Measurements from ENCODE around the gene DDX39B. TPM values are rescaled to one million over a fixed set of nuclear protein-coding genes. Genes with fewer than 3 reads are reported as not detected.
A peak's percentile ranks its signal among the peaks of the same experiment; 100 is the strongest.

DDX39B gene
- total RNA-seq, 6 experiments from 2014 or later: 85.2 to 145 (median 102) TPM

DNA sequence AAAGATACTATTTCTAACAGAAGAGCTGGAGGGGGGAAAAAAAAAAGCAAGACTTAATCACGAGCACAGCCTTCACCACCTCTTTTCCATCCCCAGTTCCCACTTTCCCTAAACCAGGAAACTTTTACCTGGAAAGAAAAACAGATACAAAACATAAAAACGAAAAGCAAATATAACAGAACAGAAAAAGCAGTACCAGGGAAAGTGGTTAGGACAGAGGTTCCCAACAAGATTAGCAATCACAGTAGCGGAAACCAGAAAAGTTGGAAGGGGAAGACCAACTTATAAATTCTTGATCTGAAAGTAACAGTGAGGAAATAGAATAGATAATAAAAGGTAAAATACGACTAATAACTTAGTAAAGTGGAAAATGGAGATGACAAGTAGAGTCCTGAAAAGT lies 1.2 kb downstream of the DDX39B start:
- H3K9me3 ChIP-seq: no peaks in the 10 kb centered on the region
- peaks cover 4 to 46% (median 19%) of the 10 kb centered on the region in 4 donors for H3K36me3 ChIP-seq
- intact Hi-C loops (cut with DNase I): no loop called here
- H3K27ac ChIP-seq: peak overlapping the region; percentile 88 to 98 (median 97)
- H3K4me3 ChIP-seq: peak overlapping the region; percentile 56 to 78 (median 78)
- no peaks in the 10 kb centered on the region for H3K27me3 ChIP-seq
- peaks cover 0 to 29% (median 13%) of the 10 kb centered on the region in 4 donors for H3K4me1 ChIP-seq
- 13% methylated on average over 4 of the region's 4 CpGs for WGBS (ENCODE audit: insufficient coverage, low coverage, low lambda C conversion rate, missing lambda C conversion rate)
- DNase-seq (no peak), ATAC-seq (no peak)
- TF ChIP-seq POLR2A (IDR thresholded peaks at IDR 0.05): no peak
- TF ChIP-seq CTCF (IDR thresholded peaks at IDR 0.05): no peak

DNA sequence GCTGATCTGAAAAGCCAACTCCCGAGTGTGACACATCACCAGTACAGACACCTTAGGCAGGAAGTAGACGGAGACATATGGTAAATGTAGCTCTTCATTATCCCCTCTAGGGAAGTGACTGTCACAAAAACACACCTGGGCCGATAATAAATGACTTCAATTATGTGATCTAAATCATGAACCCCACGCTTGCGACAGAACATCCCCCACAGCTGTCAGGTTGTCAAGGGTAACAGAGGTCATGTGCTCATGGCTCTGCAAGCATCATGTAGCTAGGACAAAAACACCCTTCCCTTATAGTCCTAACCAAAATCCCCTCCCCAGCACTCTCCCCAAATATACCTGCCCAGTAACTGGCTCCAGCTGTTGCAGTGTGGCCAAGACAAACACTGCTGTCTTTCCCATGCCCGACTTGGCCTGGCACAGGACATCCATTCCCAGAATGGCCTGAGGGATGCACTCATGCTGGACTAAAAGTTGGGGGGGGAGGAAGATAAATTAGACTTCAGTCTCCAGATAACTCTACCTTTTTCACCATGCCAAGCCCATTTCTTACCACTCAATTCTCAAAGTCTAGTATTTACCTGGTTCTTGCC lies 2.9 kb downstream of the DDX39B start:
- Histone ChIP-seq H3K27ac (peak overlapping the region in 1 of 3 donors; percentile 16), H3K9me3 (no peaks in the 10 kb centered on the region), H3K27me3 (no peaks in the 10 kb centered on the region), H3K4me1 (peaks cover 0 to 29% (median 13%) of the 10 kb centered on the region in 4 donors), H3K36me3 (peaks cover 11 to 64% (median 32%) of the 10 kb centered on the region in 4 donors), H3K4me3 (no peak overlapping the region)
- peak in 3 of 4 donors; percentile 19 to 39 (median 23) for ATAC-seq
- peak in 2 of 3 donors; percentile 68 to 72 for DNase-seq
- WGBS (ENCODE audit: insufficient coverage, low coverage, low lambda C conversion rate, missing lambda C conversion rate): 41% methylated on average over 3 of the region's 6 CpGs
- TF ChIP-seq POLR2A (IDR thresholded peaks at IDR 0.05) (no peak), CTCF (IDR thresholded peaks at IDR 0.05) (no peak)
- intact Hi-C loops (cut with DNase I): no loop called here

DNA sequence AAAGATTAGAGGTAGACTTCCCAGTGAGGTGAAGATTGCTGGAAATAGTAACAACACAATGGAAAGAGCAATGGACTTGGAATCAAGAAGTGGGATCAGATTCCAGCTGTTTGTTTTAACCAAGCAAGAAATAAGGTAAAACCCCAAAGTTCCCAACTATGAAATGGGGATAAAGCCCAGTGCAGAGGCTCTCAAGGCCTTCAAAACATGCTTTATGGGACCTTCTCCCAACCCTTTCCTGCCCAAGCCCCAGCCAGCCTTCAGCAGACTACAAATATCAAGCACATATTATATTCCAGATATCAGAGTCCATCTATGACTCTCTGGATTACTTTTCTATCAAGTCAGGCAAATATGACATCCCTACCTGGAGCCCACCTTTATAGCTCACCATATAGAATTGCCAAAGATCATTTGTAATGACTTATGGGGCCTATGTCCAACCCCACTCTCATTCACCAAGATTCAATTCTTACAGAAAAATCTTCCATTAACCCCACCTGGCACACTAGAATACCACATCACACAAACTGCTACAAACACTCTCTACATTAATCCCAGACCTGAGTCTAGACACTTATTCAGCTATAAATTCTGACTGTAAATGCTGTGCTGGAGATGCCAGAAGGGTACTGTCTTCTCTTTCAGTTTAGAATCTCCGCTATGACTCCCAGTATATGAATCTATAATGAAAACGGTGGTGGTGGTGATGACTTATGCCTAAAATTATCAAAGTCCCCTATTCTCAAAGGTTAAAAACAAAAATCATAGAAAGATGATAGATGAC lies 6.1 kb downstream of the DDX39B start:
- WGBS (ENCODE audit: insufficient coverage, low coverage, low lambda C conversion rate, missing lambda C conversion rate): 11% methylated on average over 2 of the region's 2 CpGs
- intact Hi-C loops (cut with DNase I): no loop called here
- ATAC-seq (no peak), DNase-seq (no peak)
- Histone ChIP-seq H3K4me1 (peaks cover 0 to 23% (median 11%) of the 10 kb centered on the region in 4 donors), H3K4me3 (no peak overlapping the region), H3K27ac (no peak overlapping the region), H3K27me3 (no peaks in the 10 kb centered on the region), H3K9me3 (no peaks in the 10 kb centered on the region), H3K36me3 (peaks cover 12 to 94% (median 48%) of the 10 kb centered on the region in 4 donors)
- TF ChIP-seq POLR2A (IDR thresholded peaks at IDR 0.05): no peak
- no peak for TF ChIP-seq CTCF (IDR thresholded peaks at IDR 0.05)

- no peak overlapping the region for H3K4me3 ChIP-seq
- ATAC-seq: no peak
- WGBS (ENCODE audit: insufficient coverage, low coverage, low lambda C conversion rate, missing lambda C conversion rate): 89% methylated on average over 19 of the region's 24 CpGs
- H3K9me3 ChIP-seq: no peaks in the 10 kb centered on the region
- no peak for DNase-seq
- peaks cover 12 to 98% (median 52%) of the 10 kb centered on the region in 4 donors for H3K36me3 ChIP-seq
- no peak overlapping the region for H3K27ac ChIP-seq
- H3K27me3 ChIP-seq: no peaks in the 10 kb centered on the region
- H3K4me1 ChIP-seq: peaks cover 0 to 12% (median 4%) of the 10 kb centered on the region in 4 donors
- TF ChIP-seq POLR2A (IDR thresholded peaks at IDR 0.05) (no peak), CTCF (IDR thresholded peaks at IDR 0.05) (no peak)
- intact Hi-C loops (cut with DNase I): no loop called here
Observed at GRCh38 chr6:31534521-31535040, 7.2 kb downstream of the DDX39B start.
